HFF-Myc (cell line): ENCODE data around the gene HESX1.

Experiments
- DNase-seq: peaks from one replicate; pipeline ENCODE4 v3.0.0-alpha.2; 2011; ENCODE audit warnings: low read depth; ENCODE audit errors: extremely low read depth
- H3K4me3 ChIP-seq: replicated peaks from 2 replicates; pipeline ENCODE4 v1.5.1; 2011; ENCODE audit warnings: low read depth, mild to moderate bottlenecking, control low read depth, low read length
- CTCF ChIP-seq: IDR thresholded peaks from 2 replicates; pipeline ENCODE4 v1.5.1; 2012; ENCODE audit warnings: mild to moderate bottlenecking, low read depth, low read length, control low read depth; ENCODE audit errors: missing control alignments

Gene HESX1

GRCh38 chr3:57199895-57200297, at the start of gene HESX1:
Gene HESX1 (minus strand): TSS chr3:57199978. CDS start chr3:57199918, 60 bp downstream.
- DNase-seq: no peak
- no peak for TF ChIP-seq CTCF
- H3K4me3 ChIP-seq: no peak within 1 kb of the TSS

- H3K4me3 ChIP-seq: no peak overlapping the region
- no peak for DNase-seq
- no peak for TF ChIP-seq CTCF
Observed at GRCh38 chr3:57244946-57245345, 45.2 kb upstream of the HESX1 start.

GRCh38 chr3:57234613-57235575, 35.1 kb upstream of the HESX1 start:
- no peak for TF ChIP-seq CTCF
- no peak for DNase-seq
- H3K4me3 ChIP-seq: no peak overlapping the region

- DNase-seq: no peak
- TF ChIP-seq CTCF: no peak
- H3K4me3 ChIP-seq: no peak overlapping the region
Observed at GRCh38 chr3:57233799-57234198, 34.0 kb upstream of the HESX1 start.

- H3K4me3 ChIP-seq: no peak overlapping the region
- DNase-seq: no peak
- TF ChIP-seq CTCF: no peak
Observed at GRCh38 chr3:57230006-57230405, 30.2 kb upstream of the HESX1 start.

- no peak for TF ChIP-seq CTCF
- peak overlapping the region; percentile 60 for H3K4me3 ChIP-seq
- DNase-seq: no peak
Observed at GRCh38 chr3:57227930-57228751, 28.4 kb upstream of the HESX1 start.
